ENCODE measurements around the gene OSBPL10. TPM values are rescaled to one million over a fixed set of nuclear protein-coding genes. Genes with fewer than 3 reads are reported as not detected.

Gene OSBPL10
- total and polyA plus RNA-seq, 5 experiments from 2014 or later: 0.03 to 11.2 (median 0.08) TPM

DNA sequence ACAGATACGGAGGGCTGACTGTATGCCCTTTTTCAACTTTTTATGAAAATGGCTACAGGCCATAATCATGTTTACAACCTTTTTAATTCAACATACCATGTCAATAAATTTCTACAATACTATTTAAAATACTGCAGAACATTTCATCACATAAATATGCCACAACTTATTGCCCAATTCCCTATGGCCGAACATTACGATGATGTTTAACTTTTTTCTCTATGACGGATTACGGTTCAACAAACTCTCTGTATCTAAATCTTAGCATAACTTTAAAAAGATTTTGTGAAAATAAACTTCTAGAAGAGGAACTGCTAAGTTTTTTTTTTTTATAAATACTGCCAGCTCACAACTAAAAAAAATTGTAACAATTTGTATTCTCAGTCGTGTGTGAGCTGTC is 220.4 kb downstream of the OSBPL10 start:
- DNase-seq: no peak
- POLR2A ChIA-PET: no interaction called here
- no peaks in the 10 kb centered on the region for H3K9me3 Mint-ChIP-seq
- H3K4me3 Mint-ChIP-seq: no peak overlapping the region
- H3K36me3 Mint-ChIP-seq: no peaks in the 10 kb centered on the region
- no peaks in the 10 kb centered on the region for H3K27me3 Mint-ChIP-seq
- no peak overlapping the region for H3K27ac Mint-ChIP-seq
- H3K4me1 Mint-ChIP-seq: peaks cover 3 to 14% (median 7%) of the 10 kb centered on the region in 4 donors
- no peak for ATAC-seq

GRCh38 chr3:31758322-31758965 is 222.6 kb downstream of the OSBPL10 start:
- no peaks in the 10 kb centered on the region for H3K36me3 Mint-ChIP-seq
- H3K27ac Mint-ChIP-seq: no peak overlapping the region
- H3K9me3 Mint-ChIP-seq: no peaks in the 10 kb centered on the region
- no peak overlapping the region for H3K4me3 Mint-ChIP-seq
- DNase-seq (no peak), ATAC-seq (no peak)
- no peaks in the 10 kb centered on the region for H3K27me3 Mint-ChIP-seq
- H3K4me1 Mint-ChIP-seq: peaks cover 5 to 17% (median 7%) of the 10 kb centered on the region in 4 donors
- POLR2A ChIA-PET: no interaction called here

GRCh38 chr3:31755926-31756658 is 225.0 kb downstream of the OSBPL10 start:
- H3K4me1 Mint-ChIP-seq: peaks cover 5 to 14% (median 7%) of the 10 kb centered on the region in 4 donors
- H3K27me3 Mint-ChIP-seq: no peaks in the 10 kb centered on the region
- DNase-seq (no peak), ATAC-seq (no peak)
- peak overlapping the region in 5 of 10 donors; percentile 14 to 37 (median 27) for H3K27ac Mint-ChIP-seq
- peak overlapping the region in 3 of 10 donors; percentile 5 to 11 (median 7) for H3K4me3 Mint-ChIP-seq
- POLR2A ChIA-PET: no interaction called here
- no peaks in the 10 kb centered on the region for H3K36me3 Mint-ChIP-seq
- H3K9me3 Mint-ChIP-seq: no peaks in the 10 kb centered on the region

DNA sequence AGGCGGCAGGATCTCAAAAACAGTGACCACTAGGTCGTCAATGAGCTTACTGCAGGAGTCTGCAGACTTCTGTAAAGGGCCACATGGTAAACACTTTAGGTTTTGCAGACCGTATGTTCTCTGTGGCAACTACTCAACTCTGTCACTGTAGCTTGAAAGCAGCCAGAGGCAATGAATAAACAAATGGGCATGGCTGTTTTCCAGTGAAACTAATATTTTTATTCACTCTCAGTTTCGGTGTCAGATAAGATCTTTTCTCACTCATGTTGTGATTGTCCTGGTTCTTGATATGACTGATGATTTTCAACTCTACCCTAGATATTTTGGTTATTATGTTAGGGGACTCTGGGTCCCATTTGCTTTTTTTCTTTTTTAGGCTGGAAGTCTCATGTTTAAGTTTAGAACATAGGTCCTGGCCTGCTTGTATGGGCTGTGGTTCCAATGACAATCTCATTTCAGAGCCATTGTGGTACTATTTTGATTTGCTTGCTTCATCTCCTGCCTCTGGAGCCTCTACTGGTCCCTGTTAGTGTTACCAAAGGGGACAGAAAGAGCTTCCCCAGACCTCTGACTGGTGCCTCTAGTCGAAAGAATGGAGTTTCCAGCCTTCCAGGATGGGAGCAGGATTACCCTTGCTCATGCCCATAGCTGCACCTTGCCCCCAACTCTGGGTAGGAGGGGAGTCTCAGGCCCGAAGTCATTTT is 226.3 kb downstream of the OSBPL10 start:
- no peak for ATAC-seq
- no peaks in the 10 kb centered on the region for H3K36me3 Mint-ChIP-seq
- H3K27ac Mint-ChIP-seq: no peak overlapping the region
- no peaks in the 10 kb centered on the region for H3K27me3 Mint-ChIP-seq
- no peak for DNase-seq
- POLR2A ChIA-PET: no interaction called here
- no peak overlapping the region for H3K4me3 Mint-ChIP-seq
- no peaks in the 10 kb centered on the region for H3K9me3 Mint-ChIP-seq
- peaks cover 5 to 14% (median 7%) of the 10 kb centered on the region in 4 donors for H3K4me1 Mint-ChIP-seq

GRCh38 chr3:31753050-31753425 is 228.0 kb downstream of the OSBPL10 start:
- ATAC-seq (no peak), DNase-seq (no peak)
- H3K27me3 Mint-ChIP-seq: no peaks in the 10 kb centered on the region
- no peaks in the 10 kb centered on the region for H3K9me3 Mint-ChIP-seq
- H3K4me1 Mint-ChIP-seq: peaks cover 5 to 14% (median 6%) of the 10 kb centered on the region in 4 donors
- POLR2A ChIA-PET: no interaction called here
- H3K4me3 Mint-ChIP-seq: no peak overlapping the region
- H3K36me3 Mint-ChIP-seq: no peaks in the 10 kb centered on the region
- no peak overlapping the region for H3K27ac Mint-ChIP-seq

DNA sequence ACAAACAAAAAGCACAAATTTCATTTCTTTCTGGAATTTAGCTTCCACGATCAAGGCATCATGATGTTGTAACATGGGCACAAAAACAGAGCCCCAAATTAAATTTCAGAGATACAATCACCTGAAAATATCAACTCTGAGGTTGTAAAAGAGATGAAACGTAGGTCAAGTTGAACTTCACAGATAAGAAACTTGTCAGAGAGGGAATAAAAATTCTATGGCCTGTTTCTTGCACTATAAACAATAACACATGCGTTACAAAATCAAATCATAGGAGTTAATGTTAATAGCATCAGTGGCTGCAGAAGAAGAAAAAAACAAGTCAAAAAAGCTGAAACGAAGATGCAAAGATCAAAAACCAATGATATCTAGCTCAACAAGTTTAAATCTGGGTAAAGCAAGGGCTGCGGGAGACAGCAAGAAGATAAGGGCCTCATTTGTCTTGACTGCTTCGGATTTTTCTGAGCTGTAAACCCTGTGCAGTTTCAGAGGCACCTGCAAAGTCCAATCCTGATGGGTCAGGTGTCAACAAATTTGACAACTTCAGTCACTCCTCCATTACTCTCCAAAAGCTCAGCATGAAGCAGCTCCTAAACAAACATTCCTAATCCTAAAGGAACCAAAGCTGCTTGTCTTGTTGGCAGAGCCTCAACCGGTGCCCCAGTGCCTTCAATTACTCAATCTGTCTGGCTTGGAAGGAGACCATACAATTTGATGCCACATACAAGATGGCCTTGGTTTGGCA is 228.6 kb downstream of the OSBPL10 start:
- Mint-ChIP-seq H3K27me3 (no peaks in the 10 kb centered on the region), H3K4me1 (peaks cover 5 to 14% (median 6%) of the 10 kb centered on the region in 4 donors), H3K4me3 (no peak overlapping the region), H3K27ac (no peak overlapping the region), H3K9me3 (no peaks in the 10 kb centered on the region), H3K36me3 (no peaks in the 10 kb centered on the region)
- POLR2A ChIA-PET: no interaction called here
- DNase-seq (no peak), ATAC-seq (no peak)

- Mint-ChIP-seq H3K27me3 (no peaks in the 10 kb centered on the region), H3K4me1 (peaks cover 0 to 2% (median under 1%) of the 10 kb centered on the region in 4 donors), H3K27ac (no peak overlapping the region), H3K36me3 (no peaks in the 10 kb centered on the region), H3K4me3 (no peak overlapping the region), H3K9me3 (no peaks in the 10 kb centered on the region)
- no peak for ATAC-seq
- no peak for DNase-seq
- POLR2A ChIA-PET: no interaction called here
Measured at GRCh38 chr3:31750341-31750740, 230.7 kb downstream of the OSBPL10 start.

DNA sequence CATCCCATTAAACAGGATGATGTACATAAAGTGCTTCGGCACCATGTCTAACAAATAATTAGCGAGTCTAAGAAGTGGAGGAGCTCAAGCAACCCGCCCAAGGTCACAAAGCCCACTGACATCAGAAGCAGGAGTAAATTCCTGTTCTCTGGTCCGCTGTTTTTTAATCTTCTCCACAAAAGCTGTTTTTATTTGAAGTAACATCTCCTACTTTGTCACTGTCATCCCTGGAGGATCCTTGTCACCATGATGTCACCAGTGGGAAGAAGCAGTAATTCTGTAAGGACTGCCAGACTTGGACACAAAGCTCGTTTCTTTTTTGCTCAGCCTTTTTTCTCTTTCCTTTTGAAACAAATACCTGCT is 232.1 kb downstream of the OSBPL10 start:
- peaks cover 0 to under 1% (median 0%) of the 10 kb centered on the region in 5 donors for H3K27me3 Mint-ChIP-seq
- DNase-seq (no peak), ATAC-seq (no peak)
- H3K4me3 Mint-ChIP-seq: no peak overlapping the region
- no peaks in the 10 kb centered on the region for H3K4me1 Mint-ChIP-seq
- POLR2A ChIA-PET: no interaction called here
- no peaks in the 10 kb centered on the region for H3K9me3 Mint-ChIP-seq
- no peaks in the 10 kb centered on the region for H3K36me3 Mint-ChIP-seq
- no peak overlapping the region for H3K27ac Mint-ChIP-seq

DNA sequence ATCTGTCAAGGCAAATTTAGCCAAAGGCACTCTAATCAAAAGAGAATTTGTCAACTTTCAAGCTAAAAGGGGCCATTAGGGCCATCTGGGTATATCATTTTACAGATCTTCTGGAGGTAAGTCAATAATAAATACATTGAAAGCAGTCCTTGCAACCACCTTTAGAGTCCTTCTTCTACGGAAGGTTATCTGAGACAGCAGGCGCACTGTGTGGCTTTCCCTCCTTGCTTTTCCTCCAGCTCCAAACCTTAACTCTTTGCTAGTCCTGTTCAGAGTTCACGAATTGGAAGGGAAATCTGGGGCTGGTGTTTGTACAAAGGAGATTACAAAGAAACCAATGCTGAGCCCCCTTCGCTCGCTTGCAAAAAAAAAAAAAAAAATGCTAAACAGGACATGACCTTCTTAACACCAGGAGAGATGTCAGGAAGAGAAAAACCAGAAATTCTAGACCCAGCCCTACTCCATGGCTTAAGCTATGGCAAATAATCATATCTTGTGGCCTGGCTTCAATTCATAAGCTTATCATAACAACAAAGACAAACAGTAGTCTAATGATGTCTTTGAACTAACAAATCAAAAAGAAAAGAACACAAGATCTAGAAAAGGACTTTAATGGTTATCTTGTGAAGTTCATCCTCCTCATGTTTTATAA is 232.7 kb downstream of the OSBPL10 start:
- no peaks in the 10 kb centered on the region for H3K36me3 Mint-ChIP-seq
- H3K4me1 Mint-ChIP-seq: no peaks in the 10 kb centered on the region
- DNase-seq: no peak
- no peak overlapping the region for H3K4me3 Mint-ChIP-seq
- peaks cover 0 to 2% (median 0%) of the 10 kb centered on the region in 5 donors for H3K27me3 Mint-ChIP-seq
- H3K27ac Mint-ChIP-seq: no peak overlapping the region
- no peak for ATAC-seq
- no peaks in the 10 kb centered on the region for H3K9me3 Mint-ChIP-seq
- POLR2A ChIA-PET: no interaction called here

DNA sequence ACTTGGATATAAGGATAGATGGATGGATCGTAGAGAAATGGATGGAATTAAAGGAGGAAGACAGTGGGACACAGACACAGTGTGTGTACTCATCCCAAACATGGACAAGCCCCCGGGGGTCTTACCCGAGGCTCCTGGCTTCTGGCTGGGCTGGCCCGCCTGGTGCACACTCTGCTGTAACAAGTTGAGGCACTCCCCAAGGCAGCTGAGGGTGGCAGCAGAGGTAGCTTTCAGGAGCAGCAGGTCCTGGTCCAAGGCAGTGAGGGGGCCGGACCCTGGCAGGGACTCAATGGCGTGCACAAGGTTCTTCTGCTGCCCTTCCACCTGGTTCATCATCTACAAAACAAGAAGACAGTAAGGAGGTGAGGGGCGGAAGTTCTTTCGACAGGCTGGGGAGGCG is 233.3 kb downstream of the OSBPL10 start:
- no peak for ATAC-seq
- H3K4me3 Mint-ChIP-seq: no peak overlapping the region
- H3K27me3 Mint-ChIP-seq: peaks cover 0 to 2% (median 0%) of the 10 kb centered on the region in 5 donors
- POLR2A ChIA-PET: interaction anchor here (0.6 kb wide), 1 partner anchor 589 kb away, joined by 3 read pairs; no protein-coding TSS in a partner anchor
- no peaks in the 10 kb centered on the region for H3K9me3 Mint-ChIP-seq
- DNase-seq: no peak
- H3K4me1 Mint-ChIP-seq: no peaks in the 10 kb centered on the region
- H3K36me3 Mint-ChIP-seq: no peaks in the 10 kb centered on the region
- no peak overlapping the region for H3K27ac Mint-ChIP-seq

DNA sequence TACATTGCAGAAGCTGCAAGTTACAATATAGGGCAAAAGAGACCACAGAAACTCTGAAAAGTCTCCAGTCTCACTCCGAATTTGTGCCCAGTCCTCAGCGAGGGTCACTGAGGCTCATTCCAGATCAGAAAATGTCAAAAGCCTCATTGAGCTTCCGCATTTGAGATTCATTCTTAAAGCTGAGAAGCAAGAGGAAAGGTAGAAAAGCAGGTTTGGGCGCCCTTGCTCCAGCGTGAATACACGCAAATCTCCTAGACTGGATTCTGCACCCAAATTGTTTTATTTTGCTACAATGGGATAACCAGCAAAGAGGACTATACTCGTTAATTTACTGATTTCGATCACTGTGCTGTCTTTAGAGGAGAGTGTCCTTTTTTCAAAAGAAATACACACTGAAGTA is 236.1 kb downstream of the OSBPL10 start:
- ATAC-seq: no peak
- Mint-ChIP-seq H3K27ac (no peak overlapping the region), H3K4me3 (no peak overlapping the region), H3K9me3 (no peaks in the 10 kb centered on the region), H3K27me3 (peaks cover 0 to 2% (median 0%) of the 10 kb centered on the region in 5 donors), H3K36me3 (no peaks in the 10 kb centered on the region), H3K4me1 (no peaks in the 10 kb centered on the region)
- POLR2A ChIA-PET: no interaction called here
- DNase-seq: no peak

- no peaks in the 10 kb centered on the region for H3K4me1 Mint-ChIP-seq
- POLR2A ChIA-PET: no interaction called here
- no peak for ATAC-seq
- H3K27ac Mint-ChIP-seq: no peak overlapping the region
- no peaks in the 10 kb centered on the region for H3K9me3 Mint-ChIP-seq
- H3K27me3 Mint-ChIP-seq: peaks cover 0 to 2% (median 0%) of the 10 kb centered on the region in 5 donors
- DNase-seq: no peak
- H3K36me3 Mint-ChIP-seq: no peaks in the 10 kb centered on the region
- no peak overlapping the region for H3K4me3 Mint-ChIP-seq
Measured at GRCh38 chr3:31743331-31744089, 237.6 kb downstream of the OSBPL10 start.

Data from naive thymus-derived CD8-positive, alpha-beta T cell (primary cell).